Epithelial cell of esophagus (primary cell): ENCODE measurements around the gene C1QBP.

Source experiments
- DNase-seq: peaks from one replicate; pipeline ENCODE4 v3.0.0; 2010; ENCODE audit warnings: low read depth
- H3K4me3 ChIP-seq: 2 replicates; pipeline ENCODE4 v1.5.1; 2011; ENCODE audit warnings: mild to moderate bottlenecking, low read length, control low read depth
- CTCF ChIP-seq: IDR thresholded peaks from 2 replicates; pipeline ENCODE4 v1.5.1; 2011; ENCODE audit warnings: low read depth, mild to moderate bottlenecking, low read length, control low read depth, inconsistent platforms; ENCODE audit not compliant: insufficient read depth; ENCODE audit errors: missing control alignments

The C1QBP gene

GRCh38 chr17:5419356-5419958, 19.5 kb downstream of the C1QBP start, which contains the start of gene NUP88:
TSS of gene NUP88 (minus strand) at chr17:5419662. CDS start at chr17:5419650, 12 bp downstream.
- peak within 1 kb of the TSS; percentile 91 for H3K4me3 ChIP-seq
- TF ChIP-seq CTCF, result no peak
- DNase-seq, result peak; percentile 93

- H3K4me3 ChIP-seq, result peak overlapping the region; percentile 91
- DNase-seq, result peak; percentile 84
- TF ChIP-seq CTCF, result no peak
These were observed 20.0 kb downstream of the C1QBP start for GRCh38 chr17:5418858-5419355.

GRCh38 chr17:5416901-5417300, 22.1 kb downstream of the C1QBP start:
- TF ChIP-seq CTCF, result no peak
- peak; percentile 72 for DNase-seq
- no peak overlapping the region for H3K4me3 ChIP-seq

DNA sequence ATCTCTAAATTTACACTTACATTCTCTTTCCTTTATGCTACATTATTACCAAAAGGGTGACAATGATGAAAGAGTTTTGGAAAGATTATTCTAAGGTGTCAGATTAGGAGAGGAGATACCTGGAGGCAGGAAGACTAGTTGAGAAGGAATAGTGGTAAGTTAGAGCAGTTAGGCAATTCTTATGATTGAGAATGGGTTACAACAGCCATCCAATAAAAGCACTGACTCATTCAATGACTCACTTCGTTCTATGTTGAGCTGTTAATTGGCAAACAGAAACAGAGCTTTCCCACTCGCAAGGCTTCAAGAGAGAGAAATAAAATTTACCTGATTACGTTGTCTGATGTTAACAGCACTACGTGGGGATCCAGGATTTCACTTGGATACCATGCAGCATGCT, 25.3 kb downstream of the C1QBP start:
- peak; percentile 94 for DNase-seq
- no peak for TF ChIP-seq CTCF
- no peak overlapping the region for H3K4me3 ChIP-seq

DNA sequence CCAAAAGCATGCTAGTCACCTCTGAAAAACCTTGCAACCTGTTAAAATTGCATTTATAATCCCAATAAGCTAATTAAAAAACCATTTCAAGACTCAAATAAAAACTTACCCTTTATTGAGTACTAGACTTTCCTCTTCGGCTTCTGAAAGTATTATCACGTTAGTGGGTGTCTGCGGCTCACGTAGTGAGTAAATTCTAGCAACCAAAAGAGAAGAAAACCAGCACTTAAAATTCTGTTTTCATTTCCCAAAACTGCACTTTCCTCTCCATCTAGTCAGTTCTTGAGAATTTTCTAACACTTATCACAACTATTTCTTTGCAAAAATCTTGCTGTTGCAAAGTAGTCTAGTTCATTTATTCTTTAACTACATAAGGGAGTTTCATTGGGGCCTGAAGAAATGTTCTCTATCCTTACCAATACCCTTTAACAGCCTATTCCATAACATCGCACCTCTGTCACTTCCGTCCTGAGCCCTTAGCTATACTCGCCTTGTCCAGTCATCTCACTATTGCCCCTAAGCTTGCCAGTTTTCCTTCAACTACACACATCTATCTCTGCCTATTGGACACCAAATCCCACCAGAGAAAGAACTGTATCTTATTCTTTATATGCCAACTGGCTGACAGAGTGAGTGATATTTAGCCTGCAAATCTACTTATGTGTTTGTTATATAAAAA, 28.2 kb downstream of the C1QBP start:
- TF ChIP-seq CTCF, result no peak
- DNase-seq, result no peak
- H3K4me3 ChIP-seq, result no peak overlapping the region

- no peak for DNase-seq
- H3K4me3 ChIP-seq, result no peak overlapping the region
- TF ChIP-seq CTCF, result no peak
These were observed 30.8 kb downstream of the C1QBP start for GRCh38 chr17:5408186-5408585.
